ENCODE measurements around the gene KRT76.

- TF ChIP-seq CTCF (IDR thresholded peaks at IDR 0.05; ENCODE audit: low read depth, low read length) (no peak), EZH2phosphoT487 (IDR thresholded peaks at IDR 0.05; ENCODE audit: low read depth) (no peak)
Observed at GRCh38 chr12:52767020-52767379, 10.1 kb downstream of the KRT76 start.
